GM19035 (cell line): ENCODE data around the gene ENOX1.

Experiments
- ATAC-seq: cut with Tn5 transposase; IDR thresholded peaks from one replicate; pipeline ENCODE4 v1.9.1; 2021; ENCODE audit not compliant: unreplicated experiment

The ENOX1 gene

GRCh38 chr13:43749503-43749902 is 37.3 kb downstream of the ENOX1 start:
- no peak for ATAC-seq

GRCh38 chr13:43744261-43745031 is 42.3 kb downstream of the ENOX1 start:
- ATAC-seq, result no peak

- ATAC-seq, result no peak
Measured at GRCh38 chr13:43742911-43743310, 43.9 kb downstream of the ENOX1 start.

GRCh38 chr13:43737392-43737923 is 49.3 kb downstream of the ENOX1 start:
- ATAC-seq, result no peak

GRCh38 chr13:43732726-43733125 is 54.0 kb downstream of the ENOX1 start:
- no peak for ATAC-seq

- ATAC-seq, result no peak
Measured at GRCh38 chr13:43731296-43731695, 55.5 kb downstream of the ENOX1 start.

GRCh38 chr13:43730642-43731041 is 56.1 kb downstream of the ENOX1 start:
- no peak for ATAC-seq

GRCh38 chr13:43728421-43728820 is 58.4 kb downstream of the ENOX1 start:
- no peak for ATAC-seq

- ATAC-seq, result no peak
Measured at GRCh38 chr13:43727856-43728255, 58.9 kb downstream of the ENOX1 start.

GRCh38 chr13:43725460-43725859 is 61.3 kb downstream of the ENOX1 start:
- ATAC-seq, result no peak

- no peak for ATAC-seq
Measured at GRCh38 chr13:43720780-43721397, 65.9 kb downstream of the ENOX1 start.

GRCh38 chr13:43698758-43699157 is 88.0 kb downstream of the ENOX1 start:
- no peak for ATAC-seq

GRCh38 chr13:43698009-43698408 is 88.8 kb downstream of the ENOX1 start:
- no peak for ATAC-seq

GRCh38 chr13:43697323-43697722 is 89.4 kb downstream of the ENOX1 start:
- ATAC-seq, result no peak

GRCh38 chr13:43694146-43694664 is 92.6 kb downstream of the ENOX1 start:
- no peak for ATAC-seq

GRCh38 chr13:43693639-43694038 is 93.1 kb downstream of the ENOX1 start:
- no peak for ATAC-seq

- no peak for ATAC-seq
Measured at GRCh38 chr13:43688227-43688907, 98.4 kb downstream of the ENOX1 start.

- ATAC-seq, result no peak
Measured at GRCh38 chr13:43687038-43687437, 99.7 kb downstream of the ENOX1 start.

GRCh38 chr13:43686557-43686956 is 100.2 kb downstream of the ENOX1 start:
- no peak for ATAC-seq

- ATAC-seq, result no peak
Measured at GRCh38 chr13:43684963-43685725, 101.6 kb downstream of the ENOX1 start.

- no peak for ATAC-seq
Measured at GRCh38 chr13:43682701-43683100, 104.1 kb downstream of the ENOX1 start.
